ENCODE data around the gene ZNF335. TPM values are rescaled to one million over a fixed set of nuclear protein-coding genes. Genes with fewer than 3 reads are reported as not detected.

ZNF335 gene
- total and polyA plus RNA-seq, 2 experiments from 2014 or later: 13.5 to 28.1 TPM

DNA sequence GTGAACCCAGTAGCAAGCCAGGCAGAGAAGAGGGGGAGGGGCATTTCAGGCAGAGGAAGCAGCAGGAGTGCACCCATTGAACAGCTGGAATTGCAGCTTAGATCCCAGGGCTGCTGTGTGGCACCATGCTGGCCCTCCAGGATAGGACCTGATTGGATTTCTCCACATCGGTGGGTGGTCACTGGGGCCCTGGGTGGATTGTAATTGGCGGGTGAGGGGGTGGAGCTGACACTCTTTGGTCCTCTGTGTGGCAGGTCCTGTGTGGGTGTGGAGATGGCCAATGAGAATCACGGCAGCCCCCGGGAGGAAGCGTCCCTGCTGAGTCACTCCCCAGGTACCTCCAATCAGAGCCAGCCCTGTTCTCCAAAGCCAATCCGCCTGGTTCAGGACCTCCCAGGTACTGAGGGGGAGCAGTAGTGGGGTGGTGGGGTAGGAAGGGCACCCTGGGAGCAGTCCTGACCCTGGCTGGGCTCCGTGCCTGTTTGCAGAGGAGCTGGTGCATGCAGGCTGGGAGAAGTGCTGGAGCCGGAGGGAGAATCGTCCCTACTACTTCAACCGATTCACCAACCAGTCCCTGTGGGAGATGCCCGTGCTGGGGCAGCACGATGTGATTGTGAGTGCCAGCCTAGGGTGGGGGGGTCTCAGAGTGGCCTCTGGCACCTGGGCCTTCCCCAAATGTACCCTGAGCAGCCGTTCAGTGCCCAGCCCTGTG, 33.1 kb downstream of the ZNF335 start:
- peaks cover 4% of the 10 kb centered on the region for H3K4me1 ChIP-seq (ENCODE audit: low read depth)
- no peak overlapping the region for H3K4me3 ChIP-seq
- H3K27ac ChIP-seq: no peak overlapping the region
- TF ChIP-seq, protein P1, sequence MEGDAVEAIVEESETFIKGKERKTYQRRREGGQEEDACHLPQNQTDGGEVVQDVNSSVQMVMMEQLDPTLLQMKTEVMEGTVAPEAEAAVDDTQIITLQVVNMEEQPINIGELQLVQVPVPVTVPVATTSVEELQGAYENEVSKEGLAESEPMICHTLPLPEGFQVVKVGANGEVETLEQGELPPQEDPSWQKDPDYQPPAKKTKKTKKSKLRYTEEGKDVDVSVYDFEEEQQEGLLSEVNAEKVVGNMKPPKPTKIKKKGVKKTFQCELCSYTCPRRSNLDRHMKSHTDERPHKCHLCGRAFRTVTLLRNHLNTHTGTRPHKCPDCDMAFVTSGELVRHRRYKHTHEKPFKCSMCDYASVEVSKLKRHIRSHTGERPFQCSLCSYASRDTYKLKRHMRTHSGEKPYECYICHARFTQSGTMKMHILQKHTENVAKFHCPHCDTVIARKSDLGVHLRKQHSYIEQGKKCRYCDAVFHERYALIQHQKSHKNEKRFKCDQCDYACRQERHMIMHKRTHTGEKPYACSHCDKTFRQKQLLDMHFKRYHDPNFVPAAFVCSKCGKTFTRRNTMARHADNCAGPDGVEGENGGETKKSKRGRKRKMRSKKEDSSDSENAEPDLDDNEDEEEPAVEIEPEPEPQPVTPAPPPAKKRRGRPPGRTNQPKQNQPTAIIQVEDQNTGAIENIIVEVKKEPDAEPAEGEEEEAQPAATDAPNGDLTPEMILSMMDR (IDR thresholded peaks at IDR 0.05; ENCODE audit: low read depth, low read length): no peak
- H3K36me3 ChIP-seq: peaks cover 40% of the 10 kb centered on the region
- H3K9me3 ChIP-seq (ENCODE audit: low read depth): no peaks in the 10 kb centered on the region
- DNase-seq (ENCODE audit: low read depth in 1 of 2, low spot score in 1 of 2): no peak
- H3K27me3 ChIP-seq: no peaks in the 10 kb centered on the region

DNA sequence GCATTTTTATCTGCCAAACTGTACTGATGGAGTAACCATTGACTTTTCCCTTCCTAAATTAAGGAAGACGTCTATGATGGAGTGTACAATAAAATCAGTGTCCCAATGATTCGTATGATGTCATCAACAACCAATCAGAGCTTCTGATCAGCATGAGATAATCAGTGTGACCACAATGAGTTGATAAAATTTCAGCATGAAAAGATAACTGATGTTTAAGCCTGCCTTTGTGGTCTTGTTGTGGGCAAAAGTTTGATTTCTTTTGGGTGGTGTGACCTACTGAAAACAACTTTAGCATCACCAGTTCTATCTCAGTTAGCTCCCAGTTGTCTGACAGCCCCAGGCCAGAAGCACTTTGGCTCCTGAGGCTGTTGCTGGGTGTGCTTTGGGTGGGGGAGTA, 34.2 kb downstream of the ZNF335 start:
- H3K36me3 ChIP-seq: peaks cover 29% of the 10 kb centered on the region
- H3K9me3 ChIP-seq (ENCODE audit: low read depth): no peaks in the 10 kb centered on the region
- TF ChIP-seq, protein P1 (IDR thresholded peaks at IDR 0.05; ENCODE audit: low read depth, low read length): no peak
- H3K4me1 ChIP-seq (ENCODE audit: low read depth): peaks cover 4% of the 10 kb centered on the region
- H3K27me3 ChIP-seq: no peaks in the 10 kb centered on the region
- no peak overlapping the region for H3K4me3 ChIP-seq
- no peak overlapping the region for H3K27ac ChIP-seq
- DNase-seq (ENCODE audit: low read depth in 1 of 2, low spot score in 1 of 2): no peak

DNA sequence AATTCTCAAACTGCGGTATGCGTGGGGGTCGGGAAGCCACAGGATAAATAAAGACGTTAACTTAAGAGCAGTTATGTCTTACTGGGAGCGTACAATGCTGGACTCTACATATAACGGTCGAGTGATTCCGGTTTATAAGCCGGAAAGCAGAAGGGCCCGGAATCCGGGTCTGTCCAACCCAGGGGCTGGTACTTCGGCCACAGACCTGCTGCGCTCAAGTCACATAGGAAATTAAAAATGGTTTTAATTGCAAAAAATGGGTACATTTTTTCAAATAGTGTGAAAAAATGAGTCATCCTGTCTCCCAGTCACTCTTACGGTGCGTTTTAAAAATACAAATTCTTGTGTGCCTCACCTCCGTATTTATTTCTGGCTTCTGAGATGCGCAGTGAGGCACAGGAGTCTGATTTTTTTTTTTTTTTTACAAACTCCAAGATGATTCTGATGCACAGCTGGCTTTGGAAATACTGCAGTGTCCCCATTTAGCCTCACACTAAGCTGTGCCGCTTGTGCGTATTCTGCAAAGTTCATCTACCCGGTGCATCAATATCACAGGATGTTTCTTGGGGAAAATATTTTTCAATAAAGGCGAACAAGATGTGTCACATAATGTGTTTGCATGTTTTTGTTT, 36.5 kb downstream of the ZNF335 start:
- TF ChIP-seq, protein P1 (IDR thresholded peaks at IDR 0.05; ENCODE audit: low read depth, low read length): no peak
- Histone ChIP-seq H3K27me3 (no peaks in the 10 kb centered on the region), H3K27ac (peak overlapping the region; percentile 90), H3K9me3 (ENCODE audit: low read depth) (no peaks in the 10 kb centered on the region), H3K4me1 (ENCODE audit: low read depth) (peaks cover 4% of the 10 kb centered on the region), H3K36me3 (peaks cover 22% of the 10 kb centered on the region), H3K4me3 (peak overlapping the region; percentile 68)
- no peak for DNase-seq (ENCODE audit: low read depth in 1 of 2, low spot score in 1 of 2)

DNA sequence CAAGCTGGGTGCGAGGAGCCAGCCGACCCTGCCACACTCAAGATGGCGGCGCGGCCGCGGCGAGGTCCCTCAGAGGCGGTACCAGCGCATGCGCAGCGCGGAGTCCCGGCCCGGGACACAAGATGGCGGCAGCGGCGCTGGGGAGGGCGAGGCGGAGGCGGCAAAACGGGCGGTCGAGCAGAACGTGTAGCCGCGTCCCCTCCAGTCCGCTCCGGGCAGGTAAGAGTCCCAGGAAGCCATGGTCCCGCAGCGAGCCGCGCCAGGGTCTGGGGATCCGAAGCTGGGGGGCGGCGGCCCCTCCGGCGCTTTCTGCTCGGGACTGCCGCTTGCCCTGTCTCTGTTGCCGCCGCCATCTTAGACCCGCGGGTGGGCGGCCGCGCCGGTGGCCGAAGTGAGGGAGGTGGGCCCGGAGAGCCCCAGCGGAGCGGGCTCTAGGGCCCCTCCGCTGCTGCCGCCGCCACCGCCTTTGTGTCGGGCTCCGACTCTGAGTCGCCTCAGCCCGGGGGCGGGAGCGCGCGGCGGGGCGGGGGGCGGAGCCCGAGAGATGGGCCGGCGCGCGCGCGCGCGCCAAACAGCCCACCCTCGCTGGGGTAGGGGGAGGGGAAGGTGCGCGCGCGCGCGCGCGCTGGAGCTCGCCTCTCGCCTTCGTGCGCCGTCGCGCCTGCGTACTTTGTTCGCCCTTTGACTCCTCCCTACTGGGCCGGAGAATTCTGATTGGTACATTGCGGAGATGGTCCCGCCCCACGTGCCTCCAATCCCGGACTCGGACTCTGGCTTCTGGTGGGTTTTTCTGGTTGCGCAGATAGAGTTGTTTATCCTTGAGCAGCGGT, 37.2 kb downstream of the ZNF335 start, which contains the start of gene PCIF1:
TSS of gene PCIF1 (plus strand) at position 98 of the 830 bp plus-strand sequence. CDS start 4,317 bp downstream, outside the sequence.
- Histone ChIP-seq H3K4me1 (ENCODE audit: low read depth) (peaks cover 4% of the 10 kb centered on the region), H3K27ac (peak within 1 kb of the TSS; percentile 99), H3K9me3 (ENCODE audit: low read depth) (no peaks in the 10 kb centered on the region), H3K27me3 (no peaks in the 10 kb centered on the region), H3K36me3 (peaks cover 16% of the 10 kb centered on the region), H3K4me3 (peak within 1 kb of the TSS; percentile 68)
- DNase-seq (ENCODE audit: low read depth in 1 of 2, low spot score in 1 of 2): peak; percentile 98 to 99
- TF ChIP-seq, protein P1 (IDR thresholded peaks at IDR 0.05; ENCODE audit: low read depth, low read length): no peak

DNA sequence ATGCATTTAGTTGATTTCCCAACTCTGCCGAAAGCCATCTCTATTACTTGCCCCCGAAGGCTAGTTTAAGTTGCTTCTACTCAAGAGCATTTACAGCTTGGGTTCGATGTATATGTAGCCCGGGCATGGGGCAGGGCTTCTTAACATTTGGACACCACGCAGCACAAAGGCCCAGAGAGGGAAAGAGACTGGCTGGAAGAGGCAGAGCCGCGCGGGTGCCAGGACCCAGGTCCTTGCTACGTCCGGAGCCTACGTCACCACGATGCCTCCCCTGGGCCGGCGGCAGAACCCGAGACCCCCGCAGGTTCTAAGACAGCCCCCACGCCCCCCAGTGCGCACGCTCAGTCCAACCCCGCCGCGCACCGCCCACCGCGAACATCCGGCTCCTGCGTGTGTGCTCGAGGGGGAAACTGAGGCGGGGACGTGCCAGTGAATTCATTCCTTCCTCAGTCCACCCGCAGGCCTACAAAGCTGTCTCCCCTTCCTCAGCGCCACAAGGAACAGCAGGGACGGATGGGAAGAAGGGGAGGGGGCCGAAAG, 37.9 kb downstream of the ZNF335 start:
- H3K9me3 ChIP-seq (ENCODE audit: low read depth): no peaks in the 10 kb centered on the region
- H3K36me3 ChIP-seq: peaks cover 9% of the 10 kb centered on the region
- no peaks in the 10 kb centered on the region for H3K27me3 ChIP-seq
- peak overlapping the region; percentile 99 for H3K27ac ChIP-seq
- peak overlapping the region; percentile 68 for H3K4me3 ChIP-seq
- TF ChIP-seq, protein P1 (IDR thresholded peaks at IDR 0.05; ENCODE audit: low read depth, low read length): no peak
- peak; percentile 68 to 70 for DNase-seq (ENCODE audit: low read depth in 1 of 2, low spot score in 1 of 2)
- H3K4me1 ChIP-seq (ENCODE audit: low read depth): peaks cover 4% of the 10 kb centered on the region
